ENCODE data around the gene PCSK1.

Gene PCSK1

DNA sequence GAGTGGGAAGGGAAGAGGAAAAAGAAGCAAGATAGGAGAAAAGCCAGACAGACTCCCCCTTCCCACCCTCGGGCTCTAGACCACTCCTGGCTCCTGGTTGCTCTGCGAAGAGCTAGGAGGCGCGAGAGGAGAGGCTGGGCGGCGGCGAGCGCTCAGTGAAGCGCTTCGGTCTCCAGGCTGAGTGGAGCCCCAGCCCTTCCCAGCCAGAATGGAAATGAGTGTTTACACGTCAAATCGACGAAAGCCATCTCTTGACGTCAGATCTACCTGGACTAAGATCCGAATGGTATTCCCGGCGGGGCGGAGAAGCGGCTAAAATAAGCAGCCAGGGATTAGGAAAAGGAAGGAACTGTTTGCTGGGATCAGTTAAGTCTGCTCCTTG, at the start of gene PCSK1:
PCSK1 (minus strand) TSS at position 183 of the 382 bp plus-strand sequence. CDS start 206 bp downstream, outside the sequence.
- DNase-seq, result no peak

DNA sequence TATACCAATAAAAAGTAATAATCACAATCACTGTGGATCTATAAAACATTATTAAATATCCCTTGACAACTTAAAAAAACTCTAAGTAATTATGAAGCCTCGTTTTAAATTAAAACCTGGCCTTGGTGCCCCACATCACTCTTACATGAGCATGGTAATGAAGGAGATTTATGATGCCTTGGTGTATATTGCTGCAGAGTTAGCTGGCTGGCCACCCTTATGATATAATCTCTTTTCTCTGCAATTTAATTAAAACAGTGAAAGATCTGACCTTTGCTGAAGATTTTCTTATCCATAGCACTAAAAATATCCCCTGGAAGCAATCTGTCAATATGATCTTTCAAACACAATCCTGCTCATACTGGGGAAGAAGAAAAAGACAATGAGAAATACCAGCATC, 48.8 kb upstream of the PCSK1 start:
- DNase-seq, result no peak

DNA sequence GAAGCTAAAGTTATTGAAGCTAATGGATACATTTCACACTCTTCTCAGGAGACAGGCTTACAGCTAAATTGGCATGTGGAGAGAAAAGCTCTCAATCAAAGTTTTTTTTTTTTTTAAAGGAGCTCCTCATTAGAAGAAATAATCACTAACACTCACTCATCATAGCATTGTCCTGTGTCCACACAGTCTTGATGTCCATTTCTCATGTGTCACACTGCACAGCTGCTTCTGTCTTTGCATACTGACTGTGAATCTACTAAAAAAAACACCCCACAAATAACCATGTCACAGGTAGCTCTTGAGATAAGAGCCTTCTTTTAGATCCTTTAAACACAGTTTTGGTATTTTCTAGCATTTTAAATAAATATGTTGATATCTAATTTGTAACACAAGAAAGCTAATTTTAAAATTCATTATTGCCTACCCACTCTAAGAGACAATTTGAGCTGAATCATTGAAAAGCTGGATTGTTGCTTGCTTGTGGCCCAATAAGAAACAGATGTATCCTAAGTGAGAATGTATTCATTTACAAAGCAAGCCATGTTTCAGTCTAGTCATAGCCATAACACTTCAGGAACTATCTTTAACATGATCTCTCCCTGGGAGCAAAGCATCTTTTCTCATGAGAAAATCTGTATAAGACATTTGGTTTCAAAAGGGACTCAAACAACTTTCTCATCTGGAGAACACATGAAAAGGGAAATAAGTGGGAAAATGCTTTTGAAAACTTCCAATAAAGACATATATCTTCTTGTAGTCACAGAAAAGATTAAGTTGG, 48.1 kb upstream of the PCSK1 start:
- no peak for DNase-seq

DNA sequence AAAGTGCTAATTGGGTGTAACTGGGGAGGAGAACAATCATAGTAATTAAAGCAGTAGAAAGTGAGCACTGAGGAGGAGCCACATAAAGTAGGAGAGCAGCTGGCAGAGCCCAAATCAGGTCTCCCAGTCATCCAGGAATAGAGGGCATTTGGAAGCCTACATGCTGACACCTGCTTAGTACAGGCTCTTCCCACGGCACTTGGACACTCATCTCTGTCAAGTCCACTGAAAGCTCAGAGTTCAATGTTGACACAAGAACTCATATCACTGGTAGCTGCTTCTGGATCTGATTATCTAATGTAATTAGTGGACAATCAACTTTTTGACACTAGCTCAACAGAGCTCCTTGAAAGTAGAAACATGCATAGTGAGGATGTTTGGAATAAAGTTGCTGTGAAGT, 45.9 kb upstream of the PCSK1 start:
- no peak for DNase-seq

DNA sequence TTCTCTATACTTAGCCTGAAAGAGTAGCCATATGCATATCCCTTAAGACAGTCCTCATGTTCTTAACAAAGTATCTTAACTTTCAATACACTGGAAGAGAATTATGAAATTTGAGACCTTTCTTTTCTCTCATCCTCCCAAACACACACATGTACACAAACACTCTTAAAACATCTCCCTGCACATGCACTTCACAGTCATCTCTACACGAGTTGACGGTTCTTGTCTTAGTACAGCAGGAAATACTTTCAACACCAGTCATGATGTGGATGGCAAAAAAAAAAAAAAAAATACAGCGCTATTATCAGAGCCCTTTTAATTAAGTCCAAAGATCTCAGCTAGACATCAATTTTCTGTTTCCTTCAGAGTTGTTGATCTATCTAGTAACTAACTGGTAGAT, 43.6 kb upstream of the PCSK1 start:
- DNase-seq, result no peak

DNA sequence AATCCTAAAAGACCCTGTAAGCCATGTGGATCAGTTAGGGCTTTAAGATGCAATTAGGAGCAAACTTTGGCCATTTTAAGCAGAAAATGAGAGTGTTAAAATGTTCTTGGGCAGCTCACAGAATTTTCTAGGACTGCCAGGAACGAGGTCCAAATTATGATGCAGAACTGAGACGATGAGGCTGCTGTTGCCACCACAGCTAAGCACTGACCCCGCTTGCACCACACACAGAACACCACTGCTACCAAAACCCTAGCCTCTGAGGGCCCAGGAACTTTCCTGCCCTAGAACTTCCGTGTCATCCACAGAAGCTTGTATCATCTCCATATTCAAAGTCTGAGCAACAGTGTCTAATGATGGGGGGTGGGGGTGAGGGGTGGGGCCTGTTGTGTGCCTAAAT, 41.0 kb upstream of the PCSK1 start:
- no peak for DNase-seq

DNA sequence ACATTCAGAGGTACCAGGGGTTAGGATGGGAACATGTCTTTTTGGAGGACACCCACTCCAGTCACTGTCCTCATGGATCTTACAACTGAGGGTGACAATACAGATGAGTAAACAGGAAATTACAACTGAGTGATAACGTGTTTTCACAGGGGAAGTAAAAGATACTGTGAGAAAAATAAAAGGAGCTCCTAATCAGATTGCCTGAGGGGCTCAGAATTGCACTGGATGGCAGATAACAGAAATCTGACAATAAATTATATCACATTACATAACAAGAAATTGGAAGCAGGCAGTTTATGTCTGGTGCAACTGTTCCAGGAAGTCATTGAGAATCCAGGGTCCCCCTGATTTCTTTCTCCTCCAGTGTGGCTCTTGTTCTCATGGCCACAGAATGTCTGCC, 40.1 kb upstream of the PCSK1 start:
- DNase-seq, result no peak

DNA sequence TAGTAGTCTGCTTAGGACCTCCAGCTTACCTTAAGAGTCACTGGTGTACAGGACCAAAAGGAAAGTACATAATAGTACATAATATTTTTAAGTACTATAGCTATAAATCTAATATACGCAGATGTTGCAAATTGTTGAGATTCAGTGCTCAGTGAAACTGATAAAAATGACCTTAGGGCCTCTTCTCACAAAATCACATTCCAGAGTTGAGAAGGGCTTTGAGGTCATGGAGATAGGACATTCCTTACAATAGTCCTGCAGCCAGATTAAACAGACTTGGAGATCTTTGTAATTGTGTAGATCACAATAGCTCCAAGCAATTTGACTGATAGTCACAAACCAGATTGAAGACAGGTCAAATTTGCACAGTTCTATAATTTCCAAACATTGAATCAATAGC, 37.7 kb upstream of the PCSK1 start:
- DNase-seq, result no peak

DNA sequence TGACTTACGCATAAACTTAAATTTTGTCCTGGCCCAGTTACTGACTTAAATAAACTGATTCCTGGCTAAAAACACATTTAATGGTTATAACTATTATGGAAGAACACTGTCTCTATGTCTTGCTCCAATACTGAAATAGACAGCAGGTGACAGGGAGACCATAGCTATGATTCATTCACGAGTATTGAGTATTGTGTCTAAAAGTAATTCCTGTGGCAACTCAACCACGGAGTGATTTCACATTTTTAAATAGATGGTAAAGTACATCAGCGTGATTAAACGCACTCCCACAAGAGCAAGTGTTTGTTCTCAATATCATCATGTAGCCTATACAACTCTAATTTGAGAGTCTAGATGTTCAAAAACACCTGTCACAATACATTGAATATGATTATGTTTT, 35.9 kb upstream of the PCSK1 start:
- DNase-seq, result no peak

DNA sequence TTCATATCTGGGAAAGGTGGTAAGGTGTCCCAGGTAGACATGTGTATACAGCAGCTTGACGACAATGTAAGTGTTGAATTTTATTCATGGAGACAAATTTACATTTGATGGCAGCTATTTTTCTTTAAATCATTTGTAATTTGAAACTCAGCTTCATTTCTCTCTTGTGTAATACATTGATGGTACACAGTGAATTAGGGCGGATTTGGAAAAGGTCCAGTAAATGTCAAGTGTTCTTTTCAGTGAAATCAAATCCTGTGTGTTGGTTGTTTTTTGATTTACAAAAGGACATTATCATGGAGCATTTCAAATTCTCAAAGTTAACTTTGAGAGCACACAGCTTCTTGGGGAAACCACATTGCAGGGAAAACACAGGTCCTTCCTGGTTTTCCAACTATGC, 30.0 kb upstream of the PCSK1 start:
- no peak for DNase-seq

DNA sequence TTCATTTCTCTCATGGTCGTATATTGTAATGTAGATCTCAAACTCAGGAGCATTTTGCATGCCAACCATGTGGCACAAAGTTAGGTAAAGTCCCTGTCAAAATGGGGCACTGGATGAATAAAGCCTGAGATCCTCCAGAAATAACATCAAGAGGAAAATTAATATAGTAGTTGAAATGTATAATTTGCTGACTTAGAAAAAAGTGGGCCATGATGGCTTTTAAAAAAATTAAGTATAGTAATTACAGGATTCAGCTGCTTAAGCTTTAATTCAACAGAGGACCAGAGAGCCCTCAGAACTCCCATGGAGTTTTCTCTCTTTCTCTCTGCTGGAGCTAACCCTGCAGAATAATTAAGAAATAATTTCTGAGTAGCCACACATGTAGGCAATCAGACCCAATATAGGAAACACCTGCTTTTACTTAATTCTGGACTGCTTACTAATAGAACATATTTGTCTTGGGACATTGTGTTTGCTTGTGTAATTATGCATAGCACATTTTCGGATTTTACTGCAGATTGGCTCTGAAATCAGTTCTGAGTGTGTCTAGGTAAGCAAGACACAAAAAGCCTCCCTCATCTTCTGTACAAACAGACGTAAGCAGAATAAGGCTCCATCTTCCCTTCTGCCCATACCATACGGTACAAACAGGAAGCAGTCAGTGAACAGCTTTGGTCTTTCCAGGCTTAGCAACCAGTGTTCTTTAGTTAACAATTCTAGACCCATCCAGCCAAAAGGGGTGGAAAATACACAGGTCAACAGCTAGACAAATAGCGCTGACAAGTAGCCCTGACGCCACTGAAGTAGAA, 26.5 kb upstream of the PCSK1 start:
- no peak for DNase-seq

DNA sequence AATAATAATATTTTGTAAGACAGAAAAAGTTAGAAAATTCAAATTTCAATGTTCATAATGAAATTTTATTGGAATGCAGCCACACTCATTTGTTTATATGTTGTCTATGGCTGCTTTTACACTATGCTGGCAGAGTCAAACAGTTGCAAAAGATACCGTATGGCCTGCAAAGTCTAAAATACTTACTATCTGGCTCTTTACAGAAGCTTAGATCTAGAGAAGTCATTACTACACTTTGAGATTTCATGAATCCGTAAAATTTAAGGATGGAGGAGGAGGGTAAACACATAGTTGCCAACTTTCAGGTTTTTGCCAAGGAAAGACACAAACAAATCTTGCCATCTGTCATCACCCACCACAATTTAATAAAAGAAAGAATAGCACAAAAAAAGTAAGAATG, 25.1 kb upstream of the PCSK1 start:
- no peak for DNase-seq

DNA sequence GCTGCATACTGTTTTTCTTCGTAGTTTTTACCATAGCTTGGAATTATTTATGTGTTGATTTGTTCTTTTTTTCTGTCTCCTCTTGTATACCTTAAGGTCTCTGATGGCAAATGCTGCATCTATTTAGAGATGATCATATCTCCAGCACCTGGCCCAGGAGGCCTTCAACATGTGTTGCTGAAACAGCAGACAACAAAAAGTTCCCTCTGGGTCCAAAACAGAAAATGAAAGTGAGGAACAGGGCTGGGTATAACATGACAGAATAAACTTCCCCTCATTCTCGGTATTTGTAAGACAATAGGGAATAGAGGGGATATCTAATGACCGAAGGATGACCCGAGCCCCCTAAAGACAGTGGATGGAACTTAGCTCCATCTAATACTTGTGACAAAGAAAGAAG, 22.7 kb upstream of the PCSK1 start:
- peak; percentile 9 for DNase-seq

DNA sequence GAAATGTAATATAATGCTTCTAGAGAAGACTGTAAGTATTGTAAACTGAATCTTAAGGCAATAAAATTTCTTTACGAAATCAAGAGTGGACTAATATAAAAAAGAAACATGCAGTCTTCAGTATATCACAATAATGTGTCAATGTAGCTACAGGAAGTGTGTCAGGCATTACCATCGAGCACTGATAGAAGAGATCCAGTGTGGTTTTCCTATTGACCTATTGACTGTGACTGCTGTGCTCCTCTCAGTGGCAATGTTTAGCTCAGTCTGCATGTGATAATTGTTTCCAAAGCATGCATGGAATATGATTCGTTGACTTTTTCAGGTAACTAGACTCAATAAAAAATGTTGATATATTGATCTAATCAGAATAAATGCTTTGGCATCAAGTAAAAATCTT, 20.3 kb upstream of the PCSK1 start:
- DNase-seq, result no peak

DNA sequence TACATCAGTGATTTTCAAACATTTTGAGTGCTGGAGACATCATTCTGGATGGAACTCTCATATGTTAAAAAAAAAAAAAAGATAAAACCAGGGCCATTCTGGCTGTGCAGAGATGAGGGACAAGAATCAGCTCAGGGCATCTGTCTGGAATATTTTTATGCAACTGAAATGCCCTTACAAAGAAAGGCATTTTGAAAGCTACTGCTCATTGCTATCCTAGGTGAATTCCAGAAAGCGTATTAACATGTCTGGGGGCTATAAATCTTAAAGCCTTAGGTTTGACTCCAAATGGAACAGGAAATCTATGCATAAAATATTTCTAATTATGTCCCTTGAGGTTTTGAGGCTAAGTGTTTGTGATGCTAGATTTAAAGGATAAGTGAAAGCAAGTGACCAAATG, 14.9 kb upstream of the PCSK1 start:
- DNase-seq, result no peak

DNA sequence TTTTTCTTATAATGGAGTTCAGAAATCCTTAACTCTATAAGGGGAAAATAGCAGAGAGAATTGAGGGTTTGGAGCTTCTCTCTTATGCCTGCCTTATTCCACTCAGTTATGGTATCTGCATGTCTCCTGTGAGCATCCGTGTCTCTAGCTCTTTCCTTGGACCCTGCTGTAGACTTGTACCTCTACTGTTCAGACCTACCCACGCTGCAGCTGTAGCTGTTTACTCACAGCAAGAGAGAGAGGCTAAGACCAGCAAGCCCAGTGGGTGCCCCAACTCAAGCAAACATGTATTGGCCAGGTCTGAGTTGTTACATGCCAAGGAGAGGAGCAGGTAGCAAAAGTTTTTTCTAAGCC, 7.1 kb upstream of the PCSK1 start:
- DNase-seq, result no peak

DNA sequence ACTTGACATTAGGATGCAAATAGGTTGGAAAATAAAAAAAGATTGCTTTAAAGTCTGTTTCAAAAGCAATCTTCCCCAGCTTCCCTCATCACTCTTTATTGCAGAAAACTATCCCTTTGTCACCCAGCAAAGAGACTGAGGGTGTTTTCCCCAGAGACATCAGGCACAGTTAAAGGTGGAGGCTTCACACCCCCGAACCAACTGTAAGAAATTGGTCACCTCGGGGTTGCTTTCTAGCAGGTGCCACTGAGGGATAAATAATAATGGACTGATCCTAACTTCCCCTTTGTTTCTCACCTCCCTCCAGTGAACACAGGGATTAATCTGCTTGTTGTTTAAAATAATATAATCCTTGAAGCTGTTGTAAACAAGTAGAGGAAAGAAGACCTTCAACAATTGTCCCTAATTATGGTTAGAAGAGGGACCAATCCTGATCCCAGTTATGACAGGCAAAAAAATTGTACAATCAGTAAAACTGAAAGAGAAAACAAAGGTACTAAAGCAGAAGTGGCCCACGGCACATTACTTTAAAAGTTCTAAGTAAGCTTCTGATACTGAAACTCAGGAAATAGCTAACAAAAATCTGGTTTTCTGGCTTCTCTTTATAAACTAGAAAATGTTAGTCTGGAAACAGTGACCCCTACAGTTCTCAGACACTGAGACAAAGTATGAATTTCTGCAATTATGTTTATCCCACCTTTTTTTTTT, 6.6 kb upstream of the PCSK1 start:
- DNase-seq, result peak; percentile 67

DNA sequence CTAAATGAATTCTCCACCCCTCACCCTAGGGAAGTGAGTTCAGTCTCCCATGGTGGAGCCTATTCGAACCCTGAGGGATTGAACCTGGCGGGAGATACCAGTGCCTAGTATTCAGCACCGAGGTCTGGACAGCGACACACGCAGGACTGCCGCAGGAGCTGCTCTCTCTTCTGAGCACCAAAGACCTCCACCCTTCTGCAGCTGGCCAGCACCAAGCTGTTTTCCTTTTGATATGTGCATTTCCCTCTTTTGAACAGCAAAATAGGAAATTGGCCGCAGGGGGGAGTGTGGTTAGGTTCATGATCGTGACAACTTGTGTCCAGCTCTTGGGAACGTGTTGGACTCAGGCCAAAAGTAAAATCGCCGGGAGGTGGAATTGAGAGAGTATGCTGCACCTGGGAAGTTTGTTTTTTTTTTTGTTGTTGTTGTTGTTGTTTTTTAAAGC, 1.2 kb upstream of the PCSK1 start:
- DNase-seq, result peak; percentile 76

DNA sequence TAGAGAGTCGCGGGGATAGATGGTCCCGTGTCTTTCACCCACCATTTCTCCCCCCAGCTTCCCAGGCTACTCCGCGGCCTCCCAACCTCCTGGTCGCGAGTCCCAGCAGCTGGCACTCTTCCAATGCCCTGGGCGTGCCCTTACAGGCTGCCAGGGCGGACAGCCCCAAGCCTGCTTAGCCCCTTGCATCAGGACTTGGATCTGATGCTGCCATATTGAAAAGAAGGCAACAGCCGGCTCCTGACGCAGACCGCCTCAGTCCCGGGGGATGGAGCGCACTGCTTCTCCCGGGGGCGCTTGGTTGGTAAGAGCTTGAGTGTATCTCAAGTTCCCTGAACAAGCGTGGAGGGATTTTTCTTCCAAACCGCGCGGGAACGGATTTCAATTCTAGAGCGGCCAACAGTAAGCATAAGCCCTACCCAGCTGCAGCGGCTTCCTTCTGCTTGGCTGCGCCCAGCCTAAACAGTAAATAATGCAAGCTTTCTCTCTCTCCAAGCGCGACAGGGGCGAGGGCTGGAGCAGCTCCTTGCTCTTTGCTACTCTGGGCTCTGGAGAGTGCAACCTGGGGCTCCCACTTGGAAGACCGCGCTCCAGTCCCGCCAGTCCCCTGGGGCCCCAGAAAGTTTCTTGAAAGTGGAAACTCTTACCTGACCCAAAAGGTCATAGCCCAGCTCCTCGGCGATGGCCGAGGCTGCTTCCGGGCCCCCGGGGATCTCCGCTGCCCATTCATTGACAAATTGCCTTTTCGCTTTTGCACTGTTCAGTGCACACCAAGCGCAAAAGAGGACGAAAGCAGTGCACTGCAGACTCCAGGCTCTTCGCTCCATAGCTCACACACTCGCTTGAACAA, 607 bp downstream of the PCSK1 start:
- DNase-seq, result no peak

DNA sequence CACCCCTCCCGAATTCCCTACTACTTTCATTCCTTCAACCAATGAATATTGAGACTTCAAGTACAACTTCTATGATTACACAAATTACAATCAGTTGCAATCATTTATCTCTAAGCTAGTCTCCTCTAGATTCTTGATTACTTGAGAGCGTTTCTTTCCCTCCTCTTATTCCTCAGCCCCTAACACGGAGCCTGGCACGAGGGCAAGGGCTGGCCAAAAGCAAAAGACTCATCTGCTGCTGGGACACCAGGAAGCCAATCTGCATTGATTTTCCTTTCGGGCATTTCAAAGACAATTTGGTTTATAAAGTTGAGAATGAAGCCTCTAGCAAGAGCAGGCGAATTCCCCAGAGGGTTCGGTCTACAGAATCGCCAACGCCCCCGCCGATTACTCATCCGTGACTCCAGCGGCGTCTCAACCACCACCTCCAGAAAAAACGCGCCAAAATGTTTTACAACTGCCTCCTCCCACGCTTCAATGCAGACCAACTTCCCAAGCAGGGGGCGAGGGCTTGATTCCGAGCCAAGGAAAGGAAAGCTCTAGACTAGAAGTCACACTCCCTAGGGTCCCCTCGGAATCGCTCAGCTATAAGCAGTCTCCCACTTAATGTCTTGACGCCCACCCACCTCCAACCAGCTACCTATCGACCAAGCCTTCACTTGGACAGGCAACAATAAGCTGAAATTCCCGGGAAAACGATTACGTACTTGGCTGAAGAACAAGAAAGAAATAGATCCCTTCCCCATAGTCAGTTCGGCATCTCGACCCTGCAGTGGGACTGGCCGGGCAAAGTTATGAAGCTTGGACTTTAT, 1.5 kb downstream of the PCSK1 start:
- no peak for DNase-seq

DNA sequence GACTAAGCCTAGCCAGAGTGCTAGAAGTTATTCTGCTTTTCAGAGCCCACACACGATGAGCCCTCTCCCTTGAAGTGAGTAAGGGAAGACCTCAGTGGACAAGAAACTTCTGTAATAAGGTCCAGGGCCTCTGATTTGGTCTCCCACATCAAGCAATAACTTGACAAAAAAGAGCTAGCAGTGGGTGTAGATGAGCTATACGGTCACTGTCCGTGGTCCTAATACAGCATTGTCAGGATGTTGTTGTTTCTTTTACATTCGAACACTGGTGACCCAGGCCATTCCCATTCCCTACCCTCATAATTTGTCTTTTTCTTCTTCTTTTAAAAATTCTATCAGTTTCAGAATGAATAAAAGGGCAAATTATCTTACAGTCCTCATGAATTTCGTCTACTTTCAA, 5.2 kb downstream of the PCSK1 start:
- DNase-seq, result no peak

DNA sequence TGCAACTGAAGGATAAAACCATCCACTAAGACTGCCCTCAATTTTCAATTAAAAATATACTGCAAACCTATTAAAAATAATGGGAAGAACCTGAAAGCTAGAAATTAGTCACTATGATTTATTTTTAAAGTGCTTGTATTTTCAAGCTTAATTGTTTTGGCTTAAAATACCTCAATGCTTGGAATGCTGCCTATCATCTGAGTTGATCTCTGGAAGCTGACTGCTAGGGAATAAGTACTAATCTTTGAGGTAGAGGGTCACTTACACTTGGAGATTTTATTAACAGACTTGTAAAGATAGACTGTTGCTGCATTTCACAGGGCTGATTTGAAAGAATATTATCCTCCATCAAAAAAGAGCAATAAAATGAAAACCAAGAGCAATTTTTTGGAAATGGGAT, 6.2 kb downstream of the PCSK1 start:
- no peak for DNase-seq
